Stimulated activated CD8-positive, alpha-beta memory T cell treated with anti-CD3 and anti-CD28 coated beads, Interleukin-12 subunit alpha, Interleukin-12 subunit beta, amount 100 ng/mL, for 24 hours (primary cell): Measurements from ENCODE around the gene DPP7.
A peak's percentile ranks its signal among the peaks of the same experiment; 100 is the strongest.

Experiments
- DNase-seq: peaks from one replicate; pipeline ENCODE4 v3.0.0-alpha.2; 2020; ENCODE audit errors: extremely low read depth

DPP7 gene

DNA sequence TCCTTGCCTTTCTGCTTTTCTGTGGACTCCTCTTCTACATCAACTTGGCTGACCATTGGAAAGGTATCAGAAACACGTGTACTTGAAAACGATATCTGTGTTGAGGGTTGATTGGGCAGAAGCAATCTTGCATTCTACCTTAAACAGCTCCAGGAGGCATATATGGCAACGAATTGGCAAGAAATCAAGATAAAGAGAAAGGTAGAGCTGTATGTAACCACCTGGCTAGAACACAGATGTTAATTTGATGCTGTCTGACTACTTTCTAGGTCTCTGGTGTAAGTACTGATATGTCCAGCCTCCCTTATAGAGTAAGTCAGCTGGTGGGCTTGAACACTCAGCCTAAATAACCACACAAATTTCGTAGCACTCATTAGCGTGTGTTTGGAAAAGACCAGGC lies 26.4 kb downstream of the DPP7 start:
- DNase-seq, result no peak

DNA sequence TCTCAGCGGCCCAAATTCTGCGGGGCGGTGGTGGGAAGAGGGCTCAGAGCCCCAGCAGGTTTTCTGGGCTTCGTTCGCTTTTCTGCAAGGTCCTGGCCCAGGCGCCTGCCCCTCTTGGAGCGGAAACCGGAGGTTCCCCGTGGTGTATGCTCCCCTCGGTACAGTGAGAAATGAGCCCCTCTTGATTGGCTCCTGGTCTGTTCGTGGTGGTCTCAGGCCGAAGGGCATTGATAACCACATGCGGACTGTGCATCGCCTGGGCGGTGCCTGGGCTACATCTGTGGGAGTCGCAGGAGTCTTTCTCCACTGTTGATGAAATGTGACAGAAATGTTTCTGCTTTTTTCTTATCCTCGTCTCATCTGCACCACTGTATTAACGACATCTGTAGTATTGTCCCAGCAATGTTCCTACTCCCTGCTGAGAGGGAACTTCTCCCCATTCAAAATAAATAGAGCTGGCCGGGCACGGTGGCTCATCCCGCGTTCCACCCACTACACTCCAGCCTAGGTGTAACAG lies 27.1 kb downstream of the DPP7 start:
- no peak for DNase-seq

DNA sequence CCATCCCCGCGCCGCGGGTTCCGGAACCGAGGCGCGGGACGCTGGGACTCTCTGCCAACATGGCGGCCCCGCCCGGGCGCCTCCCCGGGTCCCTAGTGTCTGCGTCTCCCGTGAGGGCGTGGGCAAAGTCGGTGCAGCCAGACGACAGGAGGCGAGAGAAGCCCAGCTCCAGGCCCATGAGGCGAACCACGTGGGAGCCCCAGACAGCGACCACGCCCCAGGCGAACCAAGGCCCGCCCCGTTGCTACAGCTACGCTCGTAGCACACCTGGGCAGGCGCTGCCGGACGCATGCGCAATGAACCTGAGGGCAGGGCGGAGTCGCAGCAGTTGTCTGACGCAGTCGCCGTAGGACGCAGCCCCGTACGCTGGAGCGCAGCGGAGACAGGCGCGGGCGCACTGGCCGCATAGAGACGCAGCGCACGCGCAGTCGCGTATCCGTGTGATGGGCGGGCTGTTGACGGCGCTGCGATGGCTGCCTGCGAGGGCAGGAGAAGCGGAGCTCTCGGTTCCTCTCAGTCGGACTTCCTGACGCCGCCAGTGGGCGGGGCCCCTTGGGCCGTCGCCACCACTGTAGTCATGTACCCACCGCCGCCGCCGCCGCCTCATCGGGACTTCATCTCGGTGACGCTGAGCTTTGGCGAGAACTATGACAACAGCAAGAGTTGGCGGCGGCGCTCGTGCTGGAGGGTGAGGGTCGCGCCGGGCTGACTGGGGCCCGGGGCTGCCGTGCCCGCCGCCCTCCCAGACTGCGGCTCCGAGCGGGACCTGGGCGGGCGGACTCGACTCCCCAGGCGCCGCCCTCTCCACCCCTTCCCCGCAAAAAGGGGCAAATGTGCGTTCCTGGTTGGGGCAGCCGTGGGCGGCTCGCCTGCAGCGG lies 27.8 kb downstream of the DPP7 start, which contains the start of gene MAN1B1:
Gene MAN1B1 (plus strand): TSS at position 455 of the 878 bp plus-strand sequence. CDS start 15 bp downstream, at position 470.
- DNase-seq, result peak; percentile 99

DNA sequence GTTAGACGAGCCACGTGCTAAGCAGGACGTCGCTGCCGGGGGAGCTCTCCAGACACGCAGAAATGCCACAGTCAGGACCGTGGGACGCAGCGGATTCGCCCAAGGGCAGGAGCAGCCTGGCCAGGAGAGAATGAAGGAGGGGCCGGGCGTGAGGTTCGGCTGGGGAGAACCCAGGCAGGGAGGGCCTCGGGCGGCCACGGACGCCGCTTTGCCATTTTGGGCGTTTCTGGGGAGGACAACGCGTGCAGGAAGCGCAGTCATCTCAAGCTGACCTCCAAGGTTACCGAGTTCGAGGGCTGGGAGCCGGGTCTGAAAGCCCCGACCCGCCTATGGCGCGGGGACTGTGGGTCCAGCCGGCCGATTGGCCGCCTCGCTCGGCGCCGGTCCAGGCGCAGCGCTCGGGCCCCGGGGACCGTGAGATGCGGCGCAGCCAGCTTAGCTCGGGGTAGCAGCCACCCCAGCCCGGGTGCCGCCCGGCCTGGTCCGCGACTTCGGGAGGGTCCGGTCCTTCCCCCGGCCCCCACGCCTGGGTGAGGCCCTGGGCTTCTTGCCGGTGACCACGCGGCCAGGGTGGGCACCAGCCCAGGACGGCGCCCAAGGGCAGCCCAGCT lies 28.5 kb downstream of the DPP7 start:
- DNase-seq, result no peak

DNA sequence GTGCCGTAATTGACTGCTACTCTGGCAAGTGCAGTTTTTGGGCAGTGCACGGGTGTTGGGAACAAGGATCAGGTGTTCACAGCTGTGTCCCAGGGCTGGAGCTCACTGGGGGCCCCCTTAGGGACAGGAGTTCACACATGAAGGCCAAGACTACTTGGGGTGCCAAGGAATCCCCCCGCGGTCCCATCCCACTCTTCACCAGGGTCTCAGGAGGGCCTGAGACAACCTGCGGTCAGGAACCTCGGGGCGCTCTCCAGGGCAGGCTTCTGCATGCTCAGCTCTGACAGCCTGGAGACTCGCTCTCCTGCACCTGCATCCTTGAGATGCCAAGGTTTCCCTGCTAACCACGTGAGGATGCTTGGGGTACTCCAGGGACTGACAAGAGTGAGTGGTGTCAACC lies 30.0 kb downstream of the DPP7 start:
- no peak for DNase-seq

DNA sequence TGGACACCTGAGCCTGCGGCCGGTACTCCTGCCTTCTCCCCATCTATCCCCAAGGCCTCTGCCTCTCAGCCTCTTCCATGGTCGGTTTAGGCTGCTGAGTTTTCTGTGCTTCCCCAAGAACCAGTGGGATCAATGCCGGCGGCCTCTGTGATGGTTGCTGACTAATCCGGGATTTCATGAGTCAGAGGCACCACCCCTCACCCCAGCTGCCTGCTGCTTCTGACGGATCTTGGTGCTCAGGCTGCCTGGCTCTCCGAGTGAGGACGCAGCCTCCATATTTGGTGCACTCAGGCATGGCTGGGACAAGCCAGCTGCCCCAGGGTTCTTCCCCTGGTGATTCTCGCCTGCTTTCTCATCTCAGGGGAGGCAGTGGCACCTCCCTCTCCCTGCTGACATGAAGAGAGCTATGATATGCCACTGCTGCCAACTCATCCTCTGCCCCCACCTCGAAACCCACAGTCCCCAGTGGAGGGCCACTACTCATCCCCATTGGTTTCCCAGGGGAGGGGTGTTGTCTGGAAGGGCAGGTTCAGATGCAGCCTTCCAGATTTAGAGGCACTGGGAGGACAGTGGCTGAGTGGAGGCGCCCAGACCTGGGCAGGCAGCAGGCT lies 31.0 kb downstream of the DPP7 start:
- DNase-seq, result no peak

DNA sequence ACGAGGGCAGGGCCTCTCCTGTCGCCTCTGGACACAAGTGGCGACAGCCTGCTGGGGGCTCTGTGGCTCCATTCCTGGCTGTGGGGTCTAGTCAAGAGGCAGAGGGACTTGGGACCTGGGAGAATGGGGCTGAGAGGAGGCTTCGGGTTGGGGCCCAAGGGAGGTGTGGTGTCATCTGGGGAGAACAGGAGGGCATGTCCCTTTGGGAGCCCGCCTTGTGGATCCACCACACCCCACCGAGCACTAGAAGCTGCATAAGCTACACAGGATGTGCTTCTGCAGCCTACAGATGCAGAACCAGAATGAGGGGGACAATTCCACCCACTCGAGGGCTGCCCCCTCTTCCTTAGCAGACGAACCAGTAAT lies 31.6 kb downstream of the DPP7 start:
- DNase-seq, result no peak

DNA sequence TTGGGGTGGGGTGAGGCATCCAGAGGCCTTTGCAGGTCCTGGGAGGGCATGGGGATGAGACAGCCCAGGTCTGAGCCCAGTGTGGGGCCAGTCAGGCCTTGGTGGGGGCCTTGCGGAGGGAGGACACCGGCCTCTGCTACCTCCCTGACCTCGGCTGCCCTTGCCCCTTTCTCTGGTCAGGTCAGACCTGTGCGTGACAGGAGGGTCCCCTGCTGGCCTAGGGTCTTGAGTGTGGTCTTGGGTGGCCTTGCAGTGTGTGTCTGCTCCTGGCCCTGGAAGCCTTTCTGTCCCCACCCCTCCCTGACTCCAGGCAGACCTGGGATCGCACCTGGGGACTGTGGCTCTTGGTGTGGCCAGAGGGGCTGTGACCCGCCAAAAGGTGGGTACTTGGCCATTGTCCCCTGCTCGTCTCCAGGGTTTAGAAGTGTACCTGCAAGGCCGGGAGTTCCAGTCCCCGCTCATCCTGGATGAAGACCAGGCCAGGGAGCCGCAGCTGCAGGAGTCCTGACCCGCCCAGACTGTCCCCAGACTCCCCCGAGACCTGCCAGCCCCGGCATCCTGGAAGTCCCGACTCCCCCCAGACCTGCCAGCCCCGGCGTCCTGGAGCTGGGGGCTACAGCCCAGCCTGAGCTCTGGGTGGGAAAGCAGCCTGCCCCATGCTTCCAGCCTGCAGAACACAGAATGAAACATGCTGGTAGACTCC lies 32.2 kb downstream of the DPP7 start:
- DNase-seq, result no peak

DNA sequence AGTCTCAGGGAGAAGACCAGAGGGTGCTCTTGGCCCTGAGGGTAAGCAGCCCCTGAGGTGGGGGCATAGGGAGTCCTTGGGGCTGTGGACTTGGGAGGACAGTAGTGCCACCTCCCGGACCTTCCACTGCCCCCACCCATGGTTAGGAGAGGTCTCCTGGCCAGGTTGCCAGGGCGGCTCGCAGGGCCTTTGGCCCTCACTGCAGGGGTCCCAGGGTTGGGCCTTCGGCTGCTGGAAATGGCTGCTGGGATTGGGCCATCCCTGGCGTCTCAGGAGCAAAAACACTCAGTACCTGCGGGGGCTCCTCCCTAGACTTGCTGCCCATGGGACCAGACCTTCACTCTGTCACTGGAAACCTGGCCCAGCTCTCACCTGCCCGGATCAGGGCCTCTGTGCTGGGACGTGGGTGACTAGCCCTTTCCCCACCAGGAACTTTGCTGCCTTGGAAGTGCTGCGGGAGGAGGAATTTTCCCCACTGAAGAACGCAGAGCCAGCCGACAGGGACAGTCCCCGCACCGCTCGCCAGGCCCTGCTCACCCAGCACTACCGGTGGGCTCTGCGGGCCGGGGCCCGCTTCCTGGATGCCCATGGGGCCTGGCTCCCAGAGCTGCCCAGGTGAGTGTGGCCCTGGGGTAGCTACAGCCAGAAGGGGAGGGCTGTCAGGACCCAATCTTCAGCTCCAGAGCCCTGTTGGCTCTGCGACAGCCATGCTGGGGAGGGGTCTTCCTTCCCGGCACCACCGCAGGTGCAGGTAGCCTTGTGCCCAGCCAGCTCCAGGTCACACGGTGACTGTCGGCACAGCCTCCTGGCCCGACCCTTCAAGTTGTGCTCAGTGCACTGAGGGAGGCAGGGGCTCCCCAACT lies 34.0 kb downstream of the DPP7 start:
- no peak for DNase-seq

DNA sequence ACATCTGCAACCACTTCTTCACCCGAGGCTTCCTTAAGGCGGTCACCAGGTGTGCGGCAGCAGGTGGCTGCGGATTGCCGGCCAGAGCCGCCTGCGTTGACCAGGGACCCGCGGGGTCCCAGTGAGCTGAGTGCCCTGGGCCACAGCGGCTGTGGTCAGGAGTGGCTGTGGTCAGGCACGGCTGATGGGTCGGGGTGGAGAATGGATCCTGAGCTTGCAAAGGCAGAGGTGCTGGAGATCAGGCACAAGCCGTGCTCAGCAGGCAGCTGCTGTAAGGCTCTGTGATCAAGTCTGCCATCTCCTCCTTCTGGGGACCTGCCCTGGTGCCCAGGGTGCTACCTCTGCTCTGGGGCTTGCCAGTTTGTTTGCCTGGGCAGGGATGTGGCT lies 35.1 kb downstream of the DPP7 start:
- DNase-seq, result no peak

DNA sequence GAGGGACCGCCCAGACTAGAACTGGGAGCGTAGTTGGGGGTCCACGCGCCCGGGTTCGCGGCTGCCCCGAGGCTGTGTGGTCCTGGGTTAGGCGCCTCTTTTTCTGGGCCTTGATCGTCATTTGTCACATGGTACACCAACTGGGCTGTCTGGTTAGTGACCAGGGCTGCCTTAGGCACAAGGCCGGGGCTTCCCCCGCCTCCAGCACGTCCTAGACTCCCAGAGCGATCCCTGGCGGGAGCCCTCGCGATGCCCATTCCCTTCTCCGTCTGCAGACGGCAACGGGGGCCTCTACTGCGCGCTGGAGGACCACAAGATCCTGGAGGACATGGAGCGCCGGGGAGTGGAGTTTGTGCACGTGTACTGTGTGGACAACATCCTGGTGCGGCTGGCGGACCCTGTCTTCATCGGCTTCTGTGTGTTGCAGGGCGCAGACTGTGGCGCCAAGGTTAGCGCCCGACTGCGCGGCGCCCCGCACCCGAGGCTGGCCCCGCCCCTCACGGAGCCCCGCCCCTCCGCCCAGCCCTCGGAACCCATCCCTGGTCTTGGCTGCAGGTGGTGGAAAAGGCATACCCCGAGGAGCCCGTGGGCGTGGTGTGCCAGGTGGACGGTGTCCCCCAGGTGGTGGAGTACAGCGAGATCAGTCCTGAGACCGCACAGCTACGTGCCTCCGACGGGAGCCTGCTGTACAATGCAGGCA lies 35.7 kb downstream of the DPP7 start:
- DNase-seq, result no peak

DNA sequence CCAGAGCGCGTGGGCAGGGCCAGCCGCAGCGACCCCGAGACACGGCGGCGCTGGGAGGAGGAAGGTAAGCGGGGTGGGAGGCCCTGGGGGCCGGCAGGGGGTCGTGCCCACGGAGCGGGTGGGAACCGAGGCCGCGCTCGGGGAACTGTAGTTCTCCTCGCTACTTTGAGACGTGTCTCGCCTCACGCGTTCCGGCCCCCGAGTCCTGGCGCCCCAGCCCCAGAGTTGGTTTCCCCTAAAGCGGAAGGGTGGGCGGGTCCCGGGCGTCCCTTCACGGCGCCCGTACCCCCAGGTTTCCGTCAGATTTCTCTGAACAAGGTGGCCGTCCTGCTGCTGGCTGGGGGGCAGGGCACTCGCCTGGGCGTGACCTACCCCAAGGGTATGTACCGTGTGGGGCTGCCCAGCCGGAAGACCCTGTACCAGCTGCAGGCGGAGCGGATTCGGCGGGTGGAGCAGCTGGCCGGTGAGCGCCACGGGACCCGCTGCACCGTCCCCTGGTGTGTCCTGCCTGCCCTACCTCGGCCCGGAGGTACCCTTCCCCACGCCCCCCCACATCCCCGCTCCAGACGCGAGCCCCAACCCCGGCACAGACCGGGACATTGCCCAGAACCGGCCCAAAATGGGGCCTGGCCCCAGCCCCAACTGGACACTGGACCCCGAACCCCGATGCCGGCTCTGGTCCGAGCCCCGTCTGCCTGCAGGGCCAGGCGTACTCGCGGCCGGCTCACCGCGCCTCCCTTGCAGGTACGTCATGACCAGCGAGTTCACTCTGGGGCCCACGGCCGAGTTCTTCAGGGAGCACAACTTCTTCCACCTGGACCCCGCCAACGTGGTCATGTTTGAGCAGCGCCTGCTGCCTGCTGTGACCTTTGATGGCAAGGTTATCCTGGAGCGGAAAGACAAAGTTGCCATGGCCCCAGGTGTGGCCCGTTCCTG lies 36.5 kb downstream of the DPP7 start:
- DNase-seq, result no peak

DNA sequence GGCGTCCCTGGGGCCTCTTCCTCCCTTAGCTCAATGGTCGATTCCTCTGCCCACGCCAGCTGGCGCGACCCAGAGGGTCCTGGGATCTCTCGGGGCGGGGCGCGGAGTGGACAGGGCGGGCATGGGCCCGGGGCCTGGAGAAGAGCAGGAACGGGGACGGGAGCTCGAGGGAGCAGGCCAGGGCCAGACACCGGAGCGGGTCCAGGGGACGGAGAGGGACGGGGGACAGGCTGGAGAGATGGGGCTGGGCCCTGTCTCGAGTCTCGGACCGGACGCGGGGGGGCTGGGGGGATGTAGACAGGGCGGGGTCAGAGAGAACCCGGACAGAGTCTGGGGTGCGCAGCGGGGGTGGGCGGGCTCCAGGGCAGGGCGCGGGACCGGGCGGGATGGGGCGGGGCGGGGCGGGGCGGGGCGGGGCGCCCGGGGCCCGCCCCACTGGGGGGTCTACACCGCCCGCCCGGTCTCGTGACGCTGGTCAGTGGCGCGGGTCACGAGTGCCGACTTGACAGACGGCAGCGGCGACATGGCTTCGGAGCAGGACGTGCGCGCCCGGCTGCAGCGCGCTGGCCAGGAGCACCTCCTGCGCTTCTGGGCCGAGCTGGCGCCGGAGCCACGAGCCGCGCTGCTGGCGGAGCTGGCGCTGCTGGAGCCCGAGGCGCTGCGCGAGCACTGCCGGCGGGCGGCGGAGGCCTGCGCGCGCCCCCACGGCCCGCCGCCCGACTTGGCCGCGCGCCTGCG lies 37.4 kb downstream of the DPP7 start, which contains the start of gene UAP1L1:
Gene UAP1L1 (plus strand): TSS at position 508 of the 738 bp plus-strand sequence. CDS start 16 bp downstream, at position 524.
- DNase-seq, result no peak

DNA sequence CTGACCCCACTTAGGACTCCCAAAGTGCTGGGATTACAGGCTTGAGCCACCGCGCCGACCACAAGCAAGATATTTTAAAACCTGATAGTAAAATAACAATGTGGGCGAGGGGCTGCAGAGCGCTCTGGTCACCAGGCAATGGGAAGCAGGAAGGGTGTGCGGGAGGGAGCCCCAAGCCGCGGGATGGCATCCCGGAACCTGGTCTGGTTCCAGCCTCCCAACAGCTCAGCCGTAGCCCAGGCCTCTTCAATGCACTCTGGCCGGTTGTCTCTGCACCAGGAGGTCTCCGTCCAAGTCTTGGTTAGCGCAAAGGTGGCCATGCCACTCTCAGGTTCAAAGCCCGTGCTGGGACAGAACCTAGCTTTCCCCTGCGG lies 37.9 kb downstream of the DPP7 start:
- DNase-seq, result no peak

DNA sequence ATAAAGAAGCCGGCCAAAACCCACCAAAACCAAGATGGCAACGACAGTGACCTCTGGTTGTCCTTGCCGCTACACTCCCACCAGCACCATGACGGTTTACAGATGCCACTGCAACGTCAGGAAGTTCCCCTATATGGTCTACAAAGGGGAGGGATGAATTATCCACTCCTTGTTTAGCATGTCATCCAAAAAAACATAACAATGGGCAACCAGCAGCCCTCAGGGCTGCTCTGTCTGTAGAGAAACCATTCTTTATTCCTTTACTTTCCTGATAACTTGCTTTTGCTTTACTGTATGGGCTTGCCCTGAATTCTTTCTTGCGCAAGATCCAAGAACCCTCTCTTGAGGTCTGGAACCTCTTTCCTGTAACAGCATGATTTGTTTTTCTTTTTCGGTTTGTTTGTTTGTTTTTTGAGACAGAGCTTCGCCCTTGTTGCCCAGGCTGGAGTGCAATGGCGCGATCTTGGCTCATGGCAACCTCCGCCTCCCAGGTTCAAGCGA lies 39.2 kb downstream of the DPP7 start:
- DNase-seq, result no peak

DNA sequence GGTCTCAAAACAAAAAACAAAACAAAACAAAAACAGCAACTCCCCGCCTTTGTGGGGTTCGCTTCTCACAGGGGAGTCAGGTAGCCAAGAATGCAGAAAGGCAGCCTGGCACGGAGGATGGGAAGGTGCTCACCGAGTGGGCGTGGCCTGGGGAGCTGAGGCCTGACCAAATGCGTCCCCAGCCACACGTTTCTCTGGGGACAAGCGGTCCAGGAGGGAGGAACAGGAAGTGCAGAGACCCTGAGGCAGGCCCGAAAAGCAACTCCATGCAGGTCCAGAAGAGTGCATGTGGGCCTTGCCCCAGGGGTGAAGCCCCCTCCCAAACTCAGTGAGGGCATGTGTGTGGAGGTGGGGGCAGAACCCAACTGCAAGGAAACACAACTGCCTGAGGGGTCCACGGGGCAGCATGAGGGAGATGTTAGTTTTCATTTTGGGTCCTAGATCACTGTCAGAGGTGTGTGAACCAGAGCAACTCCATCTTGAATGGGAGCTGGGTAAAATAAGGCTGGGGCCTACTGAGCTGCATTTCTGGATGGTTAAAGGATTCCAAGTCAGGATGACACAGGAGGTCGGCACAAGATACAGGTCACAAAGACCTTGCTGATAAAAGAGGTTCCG lies 39.8 kb downstream of the DPP7 start:
- no peak for DNase-seq

DNA sequence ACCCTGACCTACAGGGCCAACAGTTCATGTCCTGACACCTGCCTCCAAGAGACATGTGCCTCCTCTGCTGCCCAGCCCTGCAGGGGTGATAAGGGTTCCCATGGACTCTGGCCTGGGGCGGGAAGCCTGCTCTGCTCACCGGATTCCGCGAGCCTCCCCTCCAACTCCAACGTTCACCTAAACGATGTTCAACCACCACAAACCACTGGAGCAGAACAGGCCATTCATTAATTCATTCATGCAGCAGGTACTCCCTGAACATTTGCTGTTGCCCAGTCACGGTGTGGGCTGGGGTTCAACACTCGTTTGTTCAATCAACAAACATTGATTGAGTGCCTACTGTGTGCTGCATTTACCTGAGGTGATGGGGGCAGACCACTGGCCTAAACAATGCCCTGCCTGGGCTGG lies 40.5 kb downstream of the DPP7 start:
- DNase-seq, result no peak

DNA sequence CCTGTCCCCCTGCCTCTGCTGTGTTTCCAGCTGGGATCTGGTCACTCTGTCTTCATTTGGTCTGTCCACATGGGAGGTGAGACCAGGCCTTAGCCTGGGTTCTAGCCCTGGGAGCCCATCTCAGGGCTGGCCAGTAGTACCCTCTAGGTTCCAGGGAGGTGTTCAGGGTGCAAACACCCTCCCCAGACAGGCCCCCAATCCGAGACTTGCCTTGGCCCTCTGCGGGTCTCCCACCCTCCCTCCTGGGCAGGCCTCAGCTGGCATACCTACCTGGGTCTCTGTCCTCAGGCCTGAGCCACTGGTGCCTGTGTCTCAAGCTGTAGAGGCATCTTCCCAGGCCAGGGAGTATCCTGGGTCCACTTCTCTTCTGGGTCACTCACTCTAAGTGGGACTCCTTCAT lies 43.3 kb downstream of the DPP7 start:
- no peak for DNase-seq
